Activated CD4-positive, alpha-beta memory T cell treated with anti-CD3 and anti-CD28 coated beads for 36 hours (primary cell): Measurements from ENCODE around the gene MAP7. TPM values are rescaled to one million over a fixed set of nuclear protein-coding genes. Genes with fewer than 3 reads are reported as not detected.
"Not testable (repeated sequence)": the region's sequence is repeated elsewhere in the genome, so short reads cannot be mapped to it uniquely, and the experiment has no call there.

Experiments
- CTCF ChIA-PET: fragments of 350-600 bp; sonication (Branson Sonifier 250); formaldehyde crosslinking; loops from one replicate; lab custom pipeline; 2021; ENCODE audit warnings: antibody characterized with exemption, inconsistent platforms; lab: Charles Lee
- POLR2A ChIA-PET: fragments of 350-600 bp; sonication (Branson Sonifier 250); formaldehyde crosslinking; loops from one replicate; lab custom pipeline; 2021; ENCODE audit warnings: antibody characterized with exemption; lab: Charles Lee
- DNase-seq: peaks from one replicate; pipeline ENCODE4 v3.0.0-alpha.2; 2020
- H3K27ac Mint-ChIP-seq: one replicate; pipeline ENCODE4 v1.8.0; 2021; ENCODE audit warnings: mixed read lengths
- H3K27me3 Mint-ChIP-seq: one replicate; pipeline ENCODE4 v1.8.0; 2021; ENCODE audit warnings: mixed read lengths
- H3K36me3 Mint-ChIP-seq: one replicate; pipeline ENCODE4 v1.8.0; 2021; ENCODE audit warnings: mixed read lengths
- H3K4me1 Mint-ChIP-seq: one replicate; pipeline ENCODE4 v1.8.0; 2021; ENCODE audit warnings: low read depth, mixed read lengths
- H3K4me3 Mint-ChIP-seq: one replicate; pipeline ENCODE4 v1.8.0; 2021; ENCODE audit warnings: mild to moderate bottlenecking, mixed read lengths
- H3K9me3 Mint-ChIP-seq: one replicate; pipeline ENCODE4 v1.8.0; 2021; ENCODE audit warnings: mixed read lengths
- intact Hi-C: fragments of 100-400 bp; cut with micrococcal nuclease; formaldehyde crosslinking; loops from one replicate; pipeline ENCODE4 v1.15.1; 2023
- total RNA-seq, 2 experiments: library from RNA; stranded (reverse); gene quantifications; one replicate each; pipeline ENCODE4 v1.2.3, GENCODE V29; 2021

MAP7 gene
- total RNA-seq, 2 experiments from 2014 or later = 1.2 to 1.3 TPM

GRCh38 chr6:136409597-136409996, 140.6 kb downstream of the MAP7 start:
- ChIA-PET POLR2A (no interaction called here), CTCF (no interaction called here)
- DNase-seq = no peak
- Mint-ChIP-seq H3K4me1 (peaks cover 3% of the 10 kb centered on the region), H3K4me3 (no peak overlapping the region), H3K9me3 (no peaks in the 10 kb centered on the region), H3K36me3 (no peaks in the 10 kb centered on the region), H3K27me3 (peaks cover 5% of the 10 kb centered on the region), H3K27ac (no peak overlapping the region)
- intact Hi-C loops = no loop called here

- DNase-seq = no peak
- H3K9me3 Mint-ChIP-seq = no peaks in the 10 kb centered on the region
- ChIA-PET CTCF (no interaction called here), POLR2A (no interaction called here)
- peaks cover 5% of the 10 kb centered on the region for H3K27me3 Mint-ChIP-seq
- intact Hi-C loops = no loop called here
- H3K27ac Mint-ChIP-seq = no peak overlapping the region
- no peak overlapping the region for H3K4me3 Mint-ChIP-seq
- no peaks in the 10 kb centered on the region for H3K36me3 Mint-ChIP-seq
- H3K4me1 Mint-ChIP-seq = peaks cover 3% of the 10 kb centered on the region
Measured at GRCh38 chr6:136408204-136408603, 142.0 kb downstream of the MAP7 start.

GRCh38 chr6:136405420-136406029, 144.7 kb downstream of the MAP7 start:
- DNase-seq = no peak
- intact Hi-C loops = no loop called here
- Mint-ChIP-seq H3K36me3 (no peaks in the 10 kb centered on the region), H3K4me3 (no peak overlapping the region), H3K27ac (no peak overlapping the region), H3K9me3 (no peaks in the 10 kb centered on the region), H3K4me1 (peaks cover 3% of the 10 kb centered on the region), H3K27me3 (peaks cover 5% of the 10 kb centered on the region)
- ChIA-PET CTCF (no interaction called here), POLR2A (no interaction called here)

DNA sequence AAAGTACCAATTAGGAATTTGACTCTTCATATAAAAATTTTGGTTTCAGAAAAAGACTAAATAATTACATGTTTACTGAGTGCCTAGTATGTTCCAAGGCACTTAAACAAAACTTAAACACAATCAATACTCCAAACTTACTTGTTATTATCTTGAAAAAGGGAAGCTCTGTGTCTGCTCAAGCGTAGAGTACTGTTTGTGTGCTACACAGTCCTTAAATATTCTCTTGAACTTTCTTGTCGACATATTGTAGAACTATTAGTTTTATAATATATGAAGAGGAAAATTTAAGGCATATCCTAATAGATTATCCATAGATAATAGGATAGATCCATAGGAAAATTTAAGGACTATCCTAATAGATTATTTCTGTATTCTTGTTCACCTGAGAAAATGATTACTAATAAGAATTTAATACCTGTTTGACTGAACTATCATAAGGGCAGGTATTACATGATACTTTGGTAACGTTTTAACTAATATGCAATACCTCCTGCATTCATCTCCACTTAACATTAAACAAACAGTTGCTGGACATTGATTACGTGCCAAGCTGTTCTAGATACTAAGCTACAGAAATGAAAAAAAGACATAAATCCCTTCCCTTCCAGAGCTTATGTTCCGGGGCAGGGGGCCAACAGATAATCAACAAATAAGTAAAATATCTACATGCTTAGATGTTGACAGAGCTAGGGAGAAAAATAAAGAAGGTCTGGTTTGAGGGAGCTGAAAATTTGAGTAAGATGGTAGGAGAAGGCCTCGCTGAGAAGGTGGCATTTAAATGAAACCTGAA, 145.4 kb downstream of the MAP7 start:
- H3K27me3 Mint-ChIP-seq = peaks cover 5% of the 10 kb centered on the region
- H3K9me3 Mint-ChIP-seq = no peaks in the 10 kb centered on the region
- no peaks in the 10 kb centered on the region for H3K36me3 Mint-ChIP-seq
- no peak for DNase-seq
- ChIA-PET POLR2A (no interaction called here), CTCF (no interaction called here)
- H3K27ac Mint-ChIP-seq = no peak overlapping the region
- intact Hi-C loops = no loop called here
- H3K4me3 Mint-ChIP-seq = no peak overlapping the region
- no peaks in the 10 kb centered on the region for H3K4me1 Mint-ChIP-seq

DNA sequence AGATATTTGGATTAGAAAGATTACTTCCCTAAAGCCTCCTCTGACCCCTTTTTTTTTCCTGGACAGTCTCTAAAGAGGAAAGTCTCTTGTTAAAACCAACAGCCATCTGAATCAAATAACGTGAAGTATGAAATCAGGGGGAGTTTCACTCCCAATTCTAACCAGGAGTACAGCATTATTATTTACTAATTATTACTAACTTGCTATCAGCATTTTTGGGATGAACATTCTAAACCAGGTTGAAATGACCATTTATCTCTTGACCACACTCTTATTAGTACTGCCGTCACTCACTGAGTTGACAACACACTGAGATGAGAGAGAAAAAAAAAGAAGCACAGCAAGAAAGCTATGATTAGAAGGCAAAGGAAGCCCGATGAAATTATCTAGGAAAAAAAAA, 146.2 kb downstream of the MAP7 start:
- Mint-ChIP-seq H3K36me3 (no peaks in the 10 kb centered on the region), H3K4me1 (no peaks in the 10 kb centered on the region)

DNA sequence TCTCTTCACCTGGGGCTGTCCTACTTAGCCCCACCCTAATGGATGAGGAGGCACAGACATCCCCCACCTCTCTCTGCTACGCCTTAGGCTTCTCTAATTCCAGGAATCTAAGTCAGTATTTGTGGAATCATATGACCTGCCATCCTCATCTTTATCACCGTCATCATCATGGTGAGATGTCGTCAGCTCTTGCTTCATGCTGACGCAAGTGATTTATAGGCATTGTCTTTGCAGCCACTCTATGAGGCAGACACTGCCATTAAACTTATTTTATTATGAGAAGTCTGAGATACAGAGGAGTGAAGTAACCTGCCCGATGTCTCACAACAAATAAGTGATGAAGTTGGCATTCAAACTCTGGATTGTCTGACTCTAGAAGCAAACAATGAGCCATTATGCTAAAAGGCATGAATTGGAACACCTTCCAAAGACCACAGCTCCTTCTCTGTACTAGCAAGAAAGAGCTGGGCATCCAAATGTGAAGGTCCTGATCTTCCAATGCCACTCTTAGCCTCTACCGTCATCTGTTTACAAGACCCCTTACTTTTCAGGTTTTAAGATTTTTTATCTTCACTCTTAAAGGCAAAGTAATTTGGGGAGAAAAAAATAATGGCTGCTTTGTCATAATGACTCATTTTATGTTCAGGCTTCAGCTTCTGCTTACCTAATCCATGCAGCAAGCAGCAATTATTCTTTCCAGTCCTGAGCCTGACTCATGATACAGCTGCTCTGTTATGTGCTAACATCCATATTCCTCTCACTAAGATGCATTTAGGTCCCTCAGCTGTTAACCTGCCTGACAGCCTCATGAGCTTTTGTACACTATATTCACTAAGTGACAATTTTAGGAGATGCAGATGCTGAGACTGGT, 146.9 kb downstream of the MAP7 start:
- Mint-ChIP-seq H3K4me3 (no peak overlapping the region), H3K4me1 (no peaks in the 10 kb centered on the region), H3K27ac (no peak overlapping the region), H3K27me3 (peaks cover 5% of the 10 kb centered on the region), H3K36me3 (no peaks in the 10 kb centered on the region), H3K9me3 (no peaks in the 10 kb centered on the region)
- DNase-seq = no peak
- CTCF ChIA-PET = no interaction called here
- POLR2A ChIA-PET = no interaction called here
- intact Hi-C loops = no loop called here

More for the DNA sequence above, 146.2 kb downstream of the MAP7 start:
- ChIA-PET POLR2A (no interaction called here), CTCF (no interaction called here)
- H3K4me3 Mint-ChIP-seq = no peak overlapping the region
- H3K27ac Mint-ChIP-seq = no peak overlapping the region
- peaks cover 5% of the 10 kb centered on the region for H3K27me3 Mint-ChIP-seq
- intact Hi-C loops = no loop called here
- no peak for DNase-seq
- no peaks in the 10 kb centered on the region for H3K9me3 Mint-ChIP-seq

DNA sequence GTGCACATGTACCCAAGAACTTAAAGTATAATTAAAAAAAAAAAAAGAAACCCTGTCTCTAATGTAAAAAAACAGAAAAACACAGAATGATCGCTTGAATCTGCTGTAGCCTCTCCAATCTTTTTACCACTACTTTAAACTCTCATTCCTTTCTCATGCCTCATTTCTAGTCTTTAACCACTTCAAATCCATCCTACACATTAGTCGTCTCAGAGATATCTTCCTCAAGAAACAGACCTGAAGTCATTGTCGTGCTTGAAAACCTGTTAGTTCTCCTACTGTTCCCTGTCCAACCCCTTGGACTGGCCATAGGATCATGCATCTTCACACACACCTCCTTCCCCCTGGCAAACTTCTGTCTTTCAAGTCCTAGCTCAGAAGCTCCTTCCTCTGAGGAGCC, 148.5 kb downstream of the MAP7 start:
- Mint-ChIP-seq H3K36me3 (no peaks in the 10 kb centered on the region), H3K4me1 (no peaks in the 10 kb centered on the region), H3K27me3 (peaks cover 5% of the 10 kb centered on the region), H3K27ac (no peak overlapping the region), H3K9me3 (no peaks in the 10 kb centered on the region), H3K4me3 (no peak overlapping the region)
- intact Hi-C loops = no loop called here
- POLR2A ChIA-PET = no interaction called here
- DNase-seq = no peak
- CTCF ChIA-PET = no interaction called here

DNA sequence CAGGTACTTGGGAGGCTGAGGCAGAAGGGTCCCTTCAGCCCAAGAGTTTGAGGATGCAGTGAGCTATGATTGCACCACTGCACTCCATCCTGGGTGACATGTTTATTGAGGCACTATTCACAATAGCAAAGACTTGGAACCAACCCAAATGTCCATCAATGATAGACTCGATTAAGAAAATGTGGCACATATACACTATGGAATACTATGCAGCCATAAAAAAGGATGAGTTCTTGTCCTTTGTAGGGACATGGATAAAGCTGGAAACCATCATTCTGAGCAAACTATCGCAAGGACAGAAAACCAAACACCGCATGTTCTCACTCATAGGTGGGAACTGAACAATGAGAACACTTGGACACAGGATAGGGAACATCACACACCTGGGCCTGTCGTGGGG, 149.0 kb downstream of the MAP7 start:
- intact Hi-C loops, H3K36me3 Mint-ChIP-seq, DNase-seq, H3K4me1 Mint-ChIP-seq, H3K27me3 Mint-ChIP-seq, POLR2A ChIA-PET, H3K9me3 Mint-ChIP-seq, H3K4me3 Mint-ChIP-seq, H3K27ac Mint-ChIP-seq, CTCF ChIA-PET: not testable (repeated sequence)

DNA sequence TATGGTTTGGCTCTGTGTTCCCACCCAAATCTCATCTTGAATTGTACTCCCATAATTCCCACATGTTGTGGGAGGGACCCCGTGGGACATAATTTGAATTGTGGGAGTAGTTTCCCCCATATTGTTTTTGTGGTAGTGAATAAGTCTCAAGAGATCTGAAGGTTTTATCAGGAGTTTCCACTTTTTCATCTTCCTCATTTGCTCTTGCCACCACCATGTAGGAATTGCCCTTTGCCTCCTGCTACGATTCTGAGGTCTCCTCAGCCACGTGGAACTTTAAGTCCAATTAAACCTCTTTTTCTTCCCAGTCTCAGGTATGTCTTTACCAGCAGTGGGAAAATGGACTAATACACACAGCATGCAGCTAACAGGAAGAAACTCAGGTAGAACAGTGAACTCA, 151.8 kb downstream of the MAP7 start:
- intact Hi-C loops = no loop called here
- Mint-ChIP-seq H3K27ac (no peak overlapping the region), H3K9me3 (no peaks in the 10 kb centered on the region), H3K4me3 (no peak overlapping the region), H3K27me3 (no peaks in the 10 kb centered on the region), H3K4me1 (no peaks in the 10 kb centered on the region), H3K36me3 (no peaks in the 10 kb centered on the region)
- ChIA-PET POLR2A (no interaction called here), CTCF (no interaction called here)
- DNase-seq = no peak

GRCh38 chr6:136396908-136397307, 153.3 kb downstream of the MAP7 start:
- no peak overlapping the region for H3K27ac Mint-ChIP-seq
- ChIA-PET POLR2A (no interaction called here), CTCF (interaction anchor here (1.0 kb wide), 1 partner anchor 251 kb away, joined by 3 read pairs; no protein-coding TSS in a partner anchor)
- intact Hi-C loops = no loop called here
- no peak for DNase-seq
- no peaks in the 10 kb centered on the region for H3K27me3 Mint-ChIP-seq
- no peaks in the 10 kb centered on the region for H3K9me3 Mint-ChIP-seq
- H3K4me3 Mint-ChIP-seq = no peak overlapping the region
- H3K4me1 Mint-ChIP-seq = no peaks in the 10 kb centered on the region
- no peaks in the 10 kb centered on the region for H3K36me3 Mint-ChIP-seq

GRCh38 chr6:136390959-136391358, 159.3 kb downstream of the MAP7 start:
- CTCF ChIA-PET, intact Hi-C loops, H3K27ac Mint-ChIP-seq, H3K27me3 Mint-ChIP-seq, H3K36me3 Mint-ChIP-seq, DNase-seq, POLR2A ChIA-PET, H3K9me3 Mint-ChIP-seq, H3K4me1 Mint-ChIP-seq, H3K4me3 Mint-ChIP-seq: not testable (repeated sequence)

DNA sequence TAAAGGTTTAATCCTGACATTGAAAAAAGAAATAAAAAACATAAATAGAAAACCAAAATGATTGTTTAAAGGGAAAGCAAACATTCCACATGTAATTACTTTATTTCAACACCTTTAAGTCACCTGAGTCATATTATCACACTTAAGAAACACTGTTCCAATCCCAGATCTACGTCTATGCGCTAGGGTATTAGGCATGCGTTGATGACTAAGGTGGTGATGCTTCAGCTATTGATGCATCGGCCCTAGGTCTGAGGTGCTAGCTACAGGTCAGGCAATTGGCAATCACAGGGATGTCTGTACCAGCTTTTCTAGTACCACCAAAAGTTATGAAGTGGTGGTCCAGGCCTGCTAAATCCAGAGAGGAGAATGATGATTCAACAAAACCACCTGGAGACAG, 162.9 kb downstream of the MAP7 start:
- intact Hi-C loops = no loop called here
- DNase-seq = no peak
- H3K9me3 Mint-ChIP-seq = no peaks in the 10 kb centered on the region
- no peak overlapping the region for H3K4me3 Mint-ChIP-seq
- H3K4me1 Mint-ChIP-seq = no peaks in the 10 kb centered on the region
- POLR2A ChIA-PET = no interaction called here
- CTCF ChIA-PET = interaction anchor here (0.7 kb wide), 2 partner anchors 167 to 459 kb away, joined by 3 to 5 read pairs; no protein-coding TSS in a partner anchor
- no peaks in the 10 kb centered on the region for H3K27me3 Mint-ChIP-seq
- no peaks in the 10 kb centered on the region for H3K36me3 Mint-ChIP-seq
- H3K27ac Mint-ChIP-seq = no peak overlapping the region
